Fibroblast of skin of right biceps (primary cell): ENCODE measurements around the gene QKI.
"Not testable (repeated sequence)": the region's sequence is repeated elsewhere in the genome, so short reads cannot be mapped to it uniquely, and the experiment has no call there.

Source experiments
- DNase-seq: peaks from one replicate; pipeline ENCODE4 v3.0.0-alpha.2; 2013

The QKI gene

DNA sequence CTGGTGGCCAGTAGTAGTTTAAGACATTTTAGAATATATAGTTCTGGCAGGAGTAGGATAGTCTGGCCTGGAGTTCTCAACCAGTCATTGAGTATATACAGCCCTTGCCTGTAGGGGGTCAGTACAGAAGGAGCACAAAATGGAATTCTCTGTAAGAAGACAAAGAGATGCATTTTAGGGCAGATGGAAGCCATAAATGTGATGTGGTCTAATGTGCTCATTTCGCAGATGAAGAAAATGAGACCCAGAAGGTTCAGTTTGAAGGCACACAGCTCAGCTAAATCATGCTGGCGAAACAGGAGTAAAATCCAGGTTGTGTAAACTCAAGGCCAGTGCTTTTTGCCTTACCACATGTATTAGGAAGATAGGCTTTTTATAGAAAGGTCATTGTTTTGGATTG lies 29.6 kb downstream of the QKI start:
- no peak for DNase-seq

GRCh38 chr6:163446549-163446948 lies 32.0 kb downstream of the QKI start:
- DNase-seq = no peak

- no peak for DNase-seq
Observed at GRCh38 chr6:163449076-163449475, 34.6 kb downstream of the QKI start.

GRCh38 chr6:163454425-163454824 lies 39.9 kb downstream of the QKI start:
- no peak for DNase-seq

DNA sequence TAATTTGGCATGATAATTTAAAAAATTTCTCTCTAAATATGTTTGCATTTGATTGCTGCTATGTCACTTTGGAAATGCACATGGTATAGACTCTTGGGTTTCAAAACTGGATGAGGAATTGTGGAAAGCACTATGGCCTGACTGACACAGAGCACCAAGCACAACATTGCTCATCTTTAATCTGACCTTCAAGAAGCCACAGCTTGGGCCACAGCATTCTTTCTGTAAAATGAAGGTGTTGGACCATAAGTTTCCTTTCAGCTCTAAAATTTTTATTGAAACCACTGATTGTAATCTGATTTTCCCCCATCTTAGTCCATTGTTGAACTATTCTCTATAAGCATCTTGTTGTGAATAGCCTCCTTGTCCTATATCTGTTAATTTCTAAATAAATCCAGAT lies 41.0 kb downstream of the QKI start:
- DNase-seq = peak; percentile 36

GRCh38 chr6:163457637-163458561 lies 43.4 kb downstream of the QKI start:
- peak; percentile 91 for DNase-seq

DNA sequence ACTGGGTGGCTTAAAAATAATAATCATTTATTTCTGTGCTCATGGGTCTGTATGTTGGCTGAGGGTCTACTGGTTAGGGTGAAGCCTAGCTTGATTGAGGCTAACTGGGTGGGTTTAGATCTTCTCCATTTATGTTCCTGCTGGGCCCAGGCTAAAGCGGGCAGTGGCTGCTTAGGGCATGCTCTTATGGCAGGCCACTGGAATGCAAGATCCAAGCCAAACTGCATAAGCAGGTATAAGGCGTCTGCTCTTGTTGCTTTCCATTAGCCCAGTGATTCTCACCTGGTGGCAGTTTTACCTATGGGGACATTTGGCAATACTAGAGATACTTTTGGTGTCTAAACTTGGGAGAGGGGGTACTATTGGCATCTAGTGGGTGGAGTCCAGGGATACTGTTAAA lies 44.5 kb downstream of the QKI start:
- no peak for DNase-seq

DNA sequence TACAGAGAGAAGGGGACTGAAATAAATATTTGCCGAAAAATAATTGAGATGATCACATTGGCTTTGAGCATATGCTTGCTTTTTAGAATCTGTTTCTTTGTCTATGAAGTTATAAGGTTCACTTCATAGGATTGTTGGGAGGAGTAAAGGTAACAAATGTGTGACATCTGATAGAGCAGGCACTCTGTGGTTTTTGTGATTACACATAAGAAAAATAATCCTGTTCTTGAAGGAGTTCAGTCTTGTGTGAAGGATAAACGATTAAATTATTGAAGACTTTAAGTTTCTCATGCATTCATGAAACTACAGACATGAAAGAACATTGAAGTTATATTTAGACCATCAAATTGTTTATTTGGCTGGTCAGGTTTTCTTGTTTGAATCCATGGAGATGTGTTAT lies 45.0 kb downstream of the QKI start:
- DNase-seq = peak; percentile 26

DNA sequence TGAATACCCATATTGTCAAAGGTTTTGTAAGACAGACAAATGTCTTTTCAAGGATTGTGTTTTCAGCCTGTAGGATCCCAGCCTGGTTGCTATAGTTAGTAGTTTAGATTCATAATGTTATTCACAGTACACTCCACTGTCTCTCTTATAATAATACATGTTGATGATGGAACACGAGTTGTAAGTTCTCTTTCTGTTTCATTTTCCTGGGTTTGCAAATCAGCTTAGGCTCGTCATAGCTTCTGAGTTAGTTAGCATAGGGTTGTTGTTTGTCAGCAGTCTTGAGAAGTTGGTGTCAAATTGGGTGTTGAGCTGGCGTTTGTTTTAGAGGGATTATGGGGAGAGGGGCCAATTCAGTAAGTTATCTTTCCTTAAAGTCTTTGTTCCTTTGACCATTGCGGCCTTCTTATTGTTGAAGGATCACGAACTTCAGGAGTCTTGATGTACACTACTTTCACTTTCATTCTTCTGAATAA lies 45.8 kb downstream of the QKI start:
- DNase-seq = no peak

DNA sequence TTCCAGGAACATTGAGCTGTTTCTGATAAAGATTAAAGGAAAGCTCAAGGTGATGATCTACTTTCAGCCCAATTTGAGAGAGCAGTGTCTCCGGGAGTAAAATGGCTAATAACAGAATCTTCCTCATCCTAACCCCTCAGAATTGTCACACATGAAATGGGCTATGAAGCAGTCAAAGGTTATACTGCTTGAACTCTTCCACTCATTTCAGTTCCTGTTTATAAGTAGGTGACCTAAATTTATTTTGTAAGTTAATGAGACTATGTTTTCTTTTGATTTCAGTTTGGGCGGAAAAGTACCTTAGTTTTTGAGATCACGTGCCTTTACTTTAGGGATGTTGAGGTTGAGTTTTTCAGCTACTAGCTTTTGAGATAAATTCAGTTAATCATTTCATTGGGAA lies 47.2 kb downstream of the QKI start:
- no peak for DNase-seq

DNA sequence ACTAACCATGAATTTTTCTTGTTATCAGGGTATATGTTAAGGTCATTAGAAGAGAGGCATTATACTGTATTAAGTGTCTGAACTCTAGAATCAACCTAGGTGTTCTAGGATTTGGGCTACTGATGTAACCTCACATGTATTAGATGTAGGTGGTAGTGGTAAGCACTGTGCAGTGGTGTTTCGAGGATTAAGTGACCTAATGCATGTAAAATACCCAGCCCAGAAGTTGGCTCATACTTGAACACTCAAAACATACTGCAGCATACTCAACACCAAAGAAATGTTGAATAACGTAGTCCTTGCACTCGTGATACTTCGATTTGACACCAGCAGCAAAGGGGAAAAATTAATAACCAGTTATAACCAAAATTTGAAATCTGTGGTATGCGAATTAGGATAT lies 48.7 kb downstream of the QKI start:
- no peak for DNase-seq

DNA sequence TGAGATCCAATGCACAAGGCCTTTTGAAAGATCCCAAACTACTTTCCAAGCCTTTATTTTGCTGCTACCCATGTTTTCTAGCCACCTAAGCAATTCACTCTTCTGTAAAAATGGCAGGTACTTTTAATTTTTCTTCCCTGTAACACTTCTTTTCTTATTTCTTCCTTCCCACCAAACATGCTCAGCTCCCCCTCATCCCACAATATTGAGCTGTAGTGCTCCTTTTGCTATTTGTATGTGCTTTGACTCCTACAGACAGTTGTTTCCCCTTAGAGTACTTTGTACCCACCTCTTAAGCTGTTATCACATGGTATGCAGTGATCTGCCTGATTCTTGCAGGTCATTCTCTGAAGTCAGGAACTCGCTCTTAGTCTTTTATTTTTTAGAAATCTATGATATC lies 49.3 kb downstream of the QKI start:
- DNase-seq = no peak

DNA sequence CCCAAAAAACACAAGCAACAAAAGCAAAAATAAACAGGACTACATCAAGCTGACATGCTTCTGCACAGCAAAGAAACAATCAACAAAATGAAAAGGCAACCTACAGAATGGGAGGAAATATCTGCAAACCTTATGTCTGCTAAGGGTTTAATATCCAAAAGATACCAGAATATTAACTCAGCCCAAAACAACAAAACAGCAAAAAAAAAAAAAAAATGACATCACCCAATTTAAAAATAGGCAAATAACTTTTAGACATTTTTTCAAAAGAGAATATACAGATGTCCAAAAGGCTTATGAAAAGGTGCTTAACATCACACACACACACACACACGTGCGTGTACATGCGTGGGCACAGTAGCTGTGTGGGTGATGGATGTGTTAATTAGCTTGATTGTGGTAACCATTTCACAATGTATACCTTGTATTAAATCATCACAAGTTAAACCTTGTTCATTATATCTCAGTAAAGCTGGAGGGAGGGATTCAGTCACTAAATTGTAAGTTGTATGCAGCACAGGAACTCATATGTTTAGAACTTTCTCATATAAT lies 52.4 kb downstream of the QKI start:
- DNase-seq = no peak

- DNase-seq = no peak
Observed at GRCh38 chr6:163468738-163469137, 54.2 kb downstream of the QKI start.

DNA sequence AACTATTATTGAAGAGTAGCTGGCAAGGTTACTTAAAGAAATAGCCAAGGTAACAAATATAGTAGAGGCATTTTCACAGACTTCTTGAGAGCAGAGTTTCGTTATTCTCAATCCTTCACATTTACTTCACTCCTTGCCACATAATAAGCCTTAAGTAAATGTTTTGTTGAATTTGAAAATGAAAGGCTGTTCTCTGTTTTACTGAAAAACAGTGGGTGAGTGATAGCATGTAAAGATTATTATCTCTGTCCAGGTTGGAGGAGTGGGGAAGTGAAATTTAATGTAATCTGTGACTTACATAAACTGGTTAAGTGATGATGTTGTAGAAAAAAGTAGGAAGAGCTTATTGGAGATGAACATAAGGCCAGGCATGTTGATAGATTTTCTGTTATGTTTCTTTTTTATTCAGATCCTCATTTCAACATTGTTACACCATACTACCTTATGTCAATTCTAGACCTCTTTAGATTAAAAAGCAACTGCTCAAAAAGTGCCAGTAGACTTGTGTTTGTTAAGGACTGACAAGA lies 55.0 kb downstream of the QKI start:
- no peak for DNase-seq

- no peak for DNase-seq
Observed at GRCh38 chr6:163470611-163471010, 56.1 kb downstream of the QKI start.

GRCh38 chr6:163474581-163474980 lies 60.1 kb downstream of the QKI start:
- no peak for DNase-seq

GRCh38 chr6:163476946-163477345 lies 62.4 kb downstream of the QKI start:
- DNase-seq = not testable (repeated sequence)

GRCh38 chr6:163483107-163483506 lies 68.6 kb downstream of the QKI start:
- no peak for DNase-seq

GRCh38 chr6:163485388-163485851 lies 70.9 kb downstream of the QKI start:
- peak; percentile 33 for DNase-seq

GRCh38 chr6:163486821-163487220 lies 72.3 kb downstream of the QKI start:
- DNase-seq = no peak

DNA sequence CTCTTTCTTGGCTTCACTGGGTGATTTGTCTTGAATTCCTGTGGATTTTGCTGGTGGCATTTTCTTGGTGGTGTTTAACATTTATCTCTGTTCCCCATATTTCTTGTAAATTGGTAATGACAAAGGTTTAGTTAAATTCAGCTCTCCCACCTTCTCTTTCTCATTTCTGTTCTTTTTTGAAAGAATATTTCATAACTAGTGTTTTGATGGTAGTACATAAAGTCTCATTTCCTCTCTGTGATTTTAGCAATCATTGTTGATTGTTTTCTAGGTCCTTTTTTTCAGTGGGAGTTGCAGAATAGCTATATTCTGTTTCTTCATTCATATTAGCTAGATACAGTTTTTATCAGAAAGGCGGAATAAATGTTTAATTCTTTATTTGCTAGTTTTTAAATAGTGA lies 73.1 kb downstream of the QKI start:
- DNase-seq = no peak

- DNase-seq = peak; percentile 43
Observed at GRCh38 chr6:163489584-163489983, 75.1 kb downstream of the QKI start.
